Neural cell (in vitro differentiated cells): ENCODE measurements around the gene PEX6. TPM values are rescaled to one million over a fixed set of nuclear protein-coding genes. Genes with fewer than 3 reads are reported as not detected.

Experiments used
- H2AFZ ChIP-seq: fragments of 200-600, 300-800 bp; sonication (generic), shearing (Covaris generic); 2 replicates; pipeline ENCODE4 v1.6.0; 2014; ENCODE audit warnings: low read depth, mild to moderate bottlenecking, antibody characterized with exemption, low read length, moderate library complexity
- H3F3A ChIP-seq: fragments of 200-600 bp; shearing (Covaris generic); 2 replicates; pipeline ENCODE4 v1.6.1; 2016; ENCODE audit warnings: mild to moderate bottlenecking, moderate library complexity, mixed read lengths, antibody characterized with exemption, low read length; ENCODE audit not compliant: insufficient read depth, poor library complexity, severe bottlenecking
- H3K27ac ChIP-seq: fragments of 200-600, 300-800 bp; sonication (generic), shearing (Covaris generic); 2 replicates; pipeline ENCODE4 v1.5.1; 2014; ENCODE audit warnings: mild to moderate bottlenecking, low read length, moderate library complexity
- H3K27me3 ChIP-seq: fragments of 300-800, 200-600 bp; sonication (generic), shearing (Covaris generic); 2 replicates; pipeline ENCODE4 v1.6.0; 2014; ENCODE audit warnings: mild to moderate bottlenecking, low read depth, low read length, moderate library complexity; ENCODE audit not compliant: insufficient read depth
- H3K36me3 ChIP-seq: fragments of 300-800, 200-600 bp; sonication (generic), shearing (Covaris generic); 2 replicates; pipeline ENCODE4 v1.5.1; 2014; ENCODE audit warnings: mild to moderate bottlenecking, antibody characterized with exemption, low read length, moderate library complexity; ENCODE audit not compliant: insufficient read depth
- H3K4me2 ChIP-seq: fragments of 300-800, 200-600 bp; sonication (generic), shearing (Covaris generic); 2 replicates; pipeline ENCODE4 v1.6.0; 2014; ENCODE audit warnings: mild to moderate bottlenecking, low read length
- H3K4me3 ChIP-seq: fragments of 300-800, 200-600 bp; sonication (generic), shearing (Covaris generic); 2 replicates; pipeline ENCODE4 v1.5.1; 2014; ENCODE audit warnings: mild to moderate bottlenecking, low read length, moderate library complexity
- H3K79me2 ChIP-seq: fragments of 200-600 bp; shearing (Covaris generic); replicated peaks from 2 replicates; pipeline ENCODE4 v1.6.0; 2014; ENCODE audit warnings: mild to moderate bottlenecking, low read length, moderate library complexity; ENCODE audit not compliant: insufficient read depth
- H3K9ac ChIP-seq: fragments of 300-800, 200-600 bp; sonication (generic), shearing (Covaris generic); 2 replicates; pipeline ENCODE4 v1.6.1; 2016; ENCODE audit warnings: mild to moderate bottlenecking, low read length, mixed read lengths
- H3K9me2 ChIP-seq: fragments of 200-600 bp; shearing (Covaris generic); 2 replicates; pipeline ENCODE4 v1.6.1; 2016; ENCODE audit warnings: mild to moderate bottlenecking, low read length, mixed read lengths; ENCODE audit not compliant: insufficient read depth
- H3K9me3 ChIP-seq: fragments of 200-600, 300-800 bp; sonication (generic), shearing (Covaris generic); 2 replicates; pipeline ENCODE4 v1.6.1; 2016; ENCODE audit warnings: mild to moderate bottlenecking, mixed run types, low read length, moderate library complexity, mixed read lengths
- H4K20me1 ChIP-seq: fragments of 200-600 bp; shearing (Covaris generic); 2 replicates; pipeline ENCODE4 v1.6.1; 2016; ENCODE audit warnings: mild to moderate bottlenecking, mixed run types; ENCODE audit not compliant: insufficient read depth
- CTCF ChIP-seq: fragments of 450-650 bp; IDR thresholded peaks from 2 replicates; pipeline ENCODE4 v1.5.1; 2014; ENCODE audit warnings: antibody characterized with exemption, mild to moderate bottlenecking, moderate library complexity; ENCODE audit not compliant: poor library complexity, severe bottlenecking
- EP300 ChIP-seq: fragments of 450-650 bp; conservative IDR thresholded peaks from 2 replicates; pipeline ENCODE4 v1.6.1; 2014; ENCODE audit warnings: antibody characterized with exemption, mild to moderate bottlenecking, moderate library complexity; ENCODE audit not compliant: poor library complexity, severe bottlenecking
- EZH2 ChIP-seq: fragments of 200-600, 300-800 bp; shearing (Covaris generic), sonication (generic); IDR thresholded peaks from 2 replicates; pipeline ENCODE4 v1.6.1; 2014; ENCODE audit warnings: antibody characterized with exemption, low read length, borderline replicate concordance, mild to moderate bottlenecking; ENCODE audit not compliant: insufficient read depth, poor library complexity, severe bottlenecking
- MXI1 ChIP-seq: fragments of 450-650 bp; conservative IDR thresholded peaks from 2 replicates; pipeline ENCODE4 v1.6.1; 2014; ENCODE audit warnings: antibody characterized with exemption, mild to moderate bottlenecking; ENCODE audit not compliant: poor library complexity, severe bottlenecking
- POLR2AphosphoS5 ChIP-seq: IDR thresholded peaks from 2 replicates; pipeline ENCODE4 v1.6.1; 2012
- RAD21 ChIP-seq: fragments of 450-650 bp; conservative IDR thresholded peaks from 2 replicates; pipeline ENCODE4 v1.6.1; 2014; ENCODE audit warnings: antibody characterized with exemption, mild to moderate bottlenecking, moderate library complexity
- REST ChIP-seq: IDR thresholded peaks from 2 replicates; pipeline ENCODE4 v1.6.1; 2012; ENCODE audit warnings: borderline replicate concordance
- SMC3 ChIP-seq: fragments of 450-650 bp; conservative IDR thresholded peaks from 2 replicates; pipeline ENCODE4 v1.6.1; 2014; ENCODE audit warnings: antibody characterized with exemption, mild to moderate bottlenecking, moderate library complexity; ENCODE audit not compliant: poor library complexity
- TAF1 ChIP-seq: IDR thresholded peaks from 2 replicates; pipeline ENCODE4 v1.6.1; 2012; ENCODE audit warnings: low read depth
- polyA plus RNA-seq: library from polyadenylated mRNA; depleted of rRNA; stranded (reverse); fragments of >200 nt; gene quantifications from 2 replicates; pipeline ENCODE4 v1.2.3, GENCODE V29; 2014

PEX6 gene
- polyA plus RNA-seq, 1 donor from 2014 or later, result 20.4 TPM

GRCh38 chr6:42923666-42924065 lies 55.3 kb downstream of the PEX6 start:
- H3F3A ChIP-seq, result no peaks in the 10 kb centered on the region
- H2AFZ ChIP-seq, result no peak overlapping the region
- TF ChIP-seq MXI1 (no peak), CTCF (no peak), EP300 (no peak), RAD21 (no peak), SMC3 (no peak), TAF1 (no peak), POLR2AphosphoS5 (no peak), EZH2 (no peak), REST (no peak)
- no peaks in the 10 kb centered on the region for H3K79me2 ChIP-seq
- no peak overlapping the region for H3K4me3 ChIP-seq
- H3K9me2 ChIP-seq, result no peaks in the 10 kb centered on the region
- H3K9me3 ChIP-seq, result no peaks in the 10 kb centered on the region
- no peaks in the 10 kb centered on the region for H3K36me3 ChIP-seq
- no peaks in the 10 kb centered on the region for H4K20me1 ChIP-seq
- no peak overlapping the region for H3K27ac ChIP-seq
- H3K27me3 ChIP-seq, result no peaks in the 10 kb centered on the region
- no peak overlapping the region for H3K4me2 ChIP-seq
- no peak overlapping the region for H3K9ac ChIP-seq

- Histone ChIP-seq H3K4me3 (no peak overlapping the region), H3K27me3 (no peaks in the 10 kb centered on the region), H2AFZ (no peak overlapping the region), H3K79me2 (no peaks in the 10 kb centered on the region), H3K9me3 (no peaks in the 10 kb centered on the region), H3K36me3 (no peaks in the 10 kb centered on the region), H3K9me2 (no peaks in the 10 kb centered on the region), H3K4me2 (no peak overlapping the region), H3F3A (no peaks in the 10 kb centered on the region), H3K9ac (no peak overlapping the region), H3K27ac (no peak overlapping the region), H4K20me1 (no peaks in the 10 kb centered on the region)
- TF ChIP-seq EZH2 (no peak), POLR2AphosphoS5 (no peak), MXI1 (no peak), RAD21 (no peak), SMC3 (no peak), EP300 (no peak), TAF1 (no peak), REST (no peak), CTCF (no peak)
Observed at GRCh38 chr6:42921801-42922200, 57.2 kb downstream of the PEX6 start.
